SK-N-SH (cell line): ENCODE data around the gene ELAVL2. TPM values are rescaled to one million over a fixed set of nuclear protein-coding genes. Genes with fewer than 3 reads are reported as not detected.

Experiments used
- CTCF ChIA-PET: fragments of 300-600, 350-600 bp; formaldehyde crosslinking; extraction: SDS; loops from one replicate; lab custom pipeline; 2021; lab: Yijun Ruan, JAX
- POLR2A ChIA-PET: fragments of 350-600 bp; sonication (Branson Sonifier 250); formaldehyde crosslinking; extraction: SDS; loops from one replicate; lab custom pipeline; 2020; ENCODE audit warnings: antibody characterized with exemption, inconsistent platforms; lab: Yijun Ruan, JAX
- DNase-seq: peaks from one replicate; pipeline ENCODE4 v3.0.0; 2012
- H2AFZ ChIP-seq: fragments of 200-600 bp; sonication (generic); 2 replicates; pipeline ENCODE4 v1.8.1; 2016; ENCODE audit warnings: antibody characterized with exemption, mild to moderate bottlenecking, low read depth
- H3F3A ChIP-seq: fragments of 200-600 bp; sonication (generic); replicated peaks from 2 replicates; pipeline ENCODE3; 2016; ENCODE audit warnings: antibody characterized with exemption, mild to moderate bottlenecking; ENCODE audit not compliant: insufficient read depth
- H3K27ac ChIP-seq, 2 experiments: fragments of 200-500 bp in 1 of 2; fragments of 200-600 bp in 1 of 2; sonication (Bioruptor generic) in 1 of 2; sonication (generic), shearing (Covaris generic) in 1 of 2; 2 replicates each; pipeline versions ENCODE4 v1.5.1 to v1.6.1; 2014 to 2016; ENCODE audit warnings: low read depth in 2 of 2, inconsistent platforms in 1 of 2, low read length in 1 of 2, mild to moderate bottlenecking in 1 of 2, mixed read lengths in 1 of 2
- H3K27me3 ChIP-seq: fragments of 200-600 bp; sonication (generic), shearing (Covaris generic); 2 replicates; pipeline ENCODE4 v1.6.1; 2016; ENCODE audit warnings: mixed run types; ENCODE audit not compliant: insufficient read depth
- H3K36me3 ChIP-seq, 2 experiments: fragments of 200-500 bp in 1 of 2; fragments of 200-600 bp in 1 of 2; sonication (Bioruptor generic) in 1 of 2; sonication (generic) in 1 of 2; replicated peaks in 1 of 2; 2 replicates each; pipeline versions ENCODE3 to v1.5.1; 2014 to 2016; ENCODE audit warnings: low read length in 1 of 2, mild to moderate bottlenecking in 1 of 2; ENCODE audit not compliant: insufficient read depth in 2 of 2, control insufficient read depth in 1 of 2
- H3K4me1 ChIP-seq, 2 experiments: fragments of 200-500 bp in 1 of 2; fragments of 200-600 bp in 1 of 2; sonication (Bioruptor generic) in 1 of 2; sonication (generic), shearing (Covaris generic) in 1 of 2; 2 replicates each; pipeline versions ENCODE4 v1.5.1 to v1.6.1; 2014 to 2016; ENCODE audit warnings: low read depth in 1 of 2, low read length in 1 of 2, mixed run types in 1 of 2; ENCODE audit not compliant: insufficient read depth in 2 of 2, control insufficient read depth in 1 of 2
- H3K4me2 ChIP-seq: fragments of 200-600 bp; sonication (generic), shearing (Covaris generic); 2 replicates; pipeline ENCODE4 v1.6.1; 2017; ENCODE audit warnings: mixed run types
- H3K4me3 ChIP-seq, 2 experiments: fragments of 200-500 bp in 1 of 2; fragments of 200-600 bp in 1 of 2; sonication (Bioruptor generic) in 1 of 2; sonication (generic), shearing (Covaris generic) in 1 of 2; 2 replicates each; pipeline versions ENCODE4 v1.5.1 to v1.8.1; 2014 to 2016; ENCODE audit warnings: low read depth in 2 of 2, inconsistent platforms in 1 of 2, low read length in 1 of 2, mild to moderate bottlenecking in 1 of 2, mixed read lengths in 1 of 2, moderate library complexity in 1 of 2
- H3K79me2 ChIP-seq: fragments of 200-600 bp; sonication (generic); 2 replicates; pipeline ENCODE4 v1.8.1; 2017; ENCODE audit warnings: mild to moderate bottlenecking; ENCODE audit not compliant: insufficient read depth
- H3K9ac ChIP-seq: fragments of 200-600 bp; sonication (generic); 2 replicates; pipeline ENCODE4 v1.6.1; 2017; ENCODE audit warnings: mixed run types
- H3K9me2 ChIP-seq: fragments of 200-600 bp; sonication (generic); 2 replicates; pipeline ENCODE4 v1.6.1; 2017; ENCODE audit warnings: mixed run types
- H3K9me3 ChIP-seq: fragments of 200-600 bp; sonication (generic); 2 replicates; pipeline ENCODE4 v1.6.1; 2017; ENCODE audit warnings: mixed run types, mild to moderate bottlenecking, moderate library complexity
- H4K20me1 ChIP-seq: fragments of 200-600 bp; sonication (generic); 2 replicates; pipeline ENCODE4 v1.6.1; 2017; ENCODE audit warnings: mild to moderate bottlenecking, mixed run types; ENCODE audit not compliant: insufficient read depth
- FOSL2 ChIP-seq: IDR thresholded peaks from 2 replicates; pipeline ENCODE4 v1.4.0; 2012; ENCODE audit warnings: low read depth, mild to moderate bottlenecking, moderate library complexity, borderline replicate concordance
- GATA2 ChIP-seq: sonication (generic); formaldehyde crosslinking; IDR thresholded peaks from 2 replicates; pipeline ENCODE4 v1.5.0; 2020; ENCODE audit warnings: mild to moderate bottlenecking, missing genetic modification reagents
- RAD21 ChIP-seq: IDR thresholded peaks from 2 replicates; pipeline ENCODE4 v1.6.1; 2012; ENCODE audit warnings: mild to moderate bottlenecking, low read length
- SMC3 ChIP-seq: IDR thresholded peaks from 2 replicates; pipeline ENCODE4 v1.6.1; 2012; ENCODE audit warnings: low read depth, low read length, improper control_type of control experiment
- TCF12 ChIP-seq: IDR thresholded peaks from 2 replicates; pipeline ENCODE4 v1.4.0; 2012
- WGBS: methylation state at CpG from one replicate; pipeline ENCODE4 v1.1.6; 2017; ENCODE audit warnings: low lambda C conversion rate; 5-methylcytosine and 5-hydroxymethylcytosine counted together
- polyA plus RNA-seq, 3 experiments: library from polyadenylated mRNA; depleted of rRNA; stranded (reverse); fragments of >200 nt; gene quantifications; 2 replicates each; pipeline ENCODE4 v1.2.3, GENCODE V29; 2012
- TF ChIP-seq, protein P1 (sequence below): fragments of 150-350 bp; IDR thresholded peaks from 2 replicates; pipeline ENCODE4 v1.6.1; 2017; ENCODE audit warnings: antibody characterized with exemption, low read length, low read depth, borderline replicate concordance
- TF ChIP-seq, protein P2 (sequence below): IDR thresholded peaks from 2 replicates; pipeline ENCODE4; 2012
- TF ChIP-seq, protein P3 (sequence below): IDR thresholded peaks from 2 replicates; pipeline ENCODE4 v1.6.1; 2012; ENCODE audit warnings: mild to moderate bottlenecking, low read depth, low read length, moderate library complexity
- TF ChIP-seq, protein P4 (sequence below): fragments of 200-600 bp; sonication (generic); IDR thresholded peaks from 2 replicates; pipeline ENCODE4 v1.6.1; 2017; ENCODE audit warnings: antibody characterized with exemption, mild to moderate bottlenecking, moderate library complexity

The ELAVL2 gene
- polyA plus RNA-seq, 1 of the 3 experiments (the other 2 are of a cell fraction), result 0.15 TPM

DNA sequence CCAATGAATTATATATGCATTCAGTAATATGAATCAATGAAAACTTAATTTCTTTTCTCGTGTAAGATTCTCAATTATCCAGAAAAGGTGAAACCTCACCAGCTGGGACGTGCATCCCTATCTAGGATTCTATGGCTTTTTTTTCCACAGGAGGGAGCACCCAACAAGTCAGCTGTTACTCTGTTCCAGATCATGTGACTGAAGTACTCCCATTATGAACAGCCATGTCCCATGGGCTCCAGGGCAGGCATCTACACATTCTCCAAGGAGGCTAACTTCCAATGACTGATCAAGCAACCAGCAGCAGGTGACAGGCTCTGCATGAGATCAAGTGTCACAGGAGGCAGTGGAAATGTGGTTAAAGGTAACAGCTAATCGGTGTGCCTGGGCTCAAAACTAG lies 118.8 kb downstream of the ELAVL2 start:
- no peak for DNase-seq
- Histone ChIP-seq H3K36me3 (no peaks in the 10 kb centered on the region), H4K20me1 (no peaks in the 10 kb centered on the region), H3K79me2 (no peaks in the 10 kb centered on the region), H3F3A (no peaks in the 10 kb centered on the region), H3K4me1 (no peaks in the 10 kb centered on the region), H3K4me2 (no peak overlapping the region)
- ChIA-PET CTCF (interaction anchor here (1.3 kb wide), 1 partner anchor 15 kb away, joined by 4 read pairs; no protein-coding TSS in a partner anchor), POLR2A (no interaction called here)
- 23% methylated on average over 3 of the region's 3 CpGs for WGBS
- no peak for TF ChIP-seq RAD21
- no peak for TF ChIP-seq SMC3
- TF ChIP-seq TCF12, result no peak
- TF ChIP-seq FOSL2, result no peak
- TF ChIP-seq, protein P1, sequence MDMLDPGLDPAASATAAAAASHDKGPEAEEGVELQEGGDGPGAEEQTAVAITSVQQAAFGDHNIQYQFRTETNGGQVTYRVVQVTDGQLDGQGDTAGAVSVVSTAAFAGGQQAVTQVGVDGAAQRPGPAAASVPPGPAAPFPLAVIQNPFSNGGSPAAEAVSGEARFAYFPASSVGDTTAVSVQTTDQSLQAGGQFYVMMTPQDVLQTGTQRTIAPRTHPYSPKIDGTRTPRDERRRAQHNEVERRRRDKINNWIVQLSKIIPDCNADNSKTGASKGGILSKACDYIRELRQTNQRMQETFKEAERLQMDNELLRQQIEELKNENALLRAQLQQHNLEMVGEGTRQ, result no peak
- TF ChIP-seq, protein P2, sequence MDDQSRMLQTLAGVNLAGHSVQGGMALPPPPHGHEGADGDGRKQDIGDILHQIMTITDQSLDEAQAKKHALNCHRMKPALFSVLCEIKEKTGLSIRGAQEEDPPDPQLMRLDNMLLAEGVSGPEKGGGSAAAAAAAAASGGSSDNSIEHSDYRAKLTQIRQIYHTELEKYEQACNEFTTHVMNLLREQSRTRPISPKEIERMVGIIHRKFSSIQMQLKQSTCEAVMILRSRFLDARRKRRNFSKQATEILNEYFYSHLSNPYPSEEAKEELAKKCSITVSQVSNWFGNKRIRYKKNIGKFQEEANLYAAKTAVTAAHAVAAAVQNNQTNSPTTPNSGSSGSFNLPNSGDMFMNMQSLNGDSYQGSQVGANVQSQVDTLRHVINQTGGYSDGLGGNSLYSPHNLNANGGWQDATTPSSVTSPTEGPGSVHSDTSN, result no peak
- TF ChIP-seq, protein P3, sequence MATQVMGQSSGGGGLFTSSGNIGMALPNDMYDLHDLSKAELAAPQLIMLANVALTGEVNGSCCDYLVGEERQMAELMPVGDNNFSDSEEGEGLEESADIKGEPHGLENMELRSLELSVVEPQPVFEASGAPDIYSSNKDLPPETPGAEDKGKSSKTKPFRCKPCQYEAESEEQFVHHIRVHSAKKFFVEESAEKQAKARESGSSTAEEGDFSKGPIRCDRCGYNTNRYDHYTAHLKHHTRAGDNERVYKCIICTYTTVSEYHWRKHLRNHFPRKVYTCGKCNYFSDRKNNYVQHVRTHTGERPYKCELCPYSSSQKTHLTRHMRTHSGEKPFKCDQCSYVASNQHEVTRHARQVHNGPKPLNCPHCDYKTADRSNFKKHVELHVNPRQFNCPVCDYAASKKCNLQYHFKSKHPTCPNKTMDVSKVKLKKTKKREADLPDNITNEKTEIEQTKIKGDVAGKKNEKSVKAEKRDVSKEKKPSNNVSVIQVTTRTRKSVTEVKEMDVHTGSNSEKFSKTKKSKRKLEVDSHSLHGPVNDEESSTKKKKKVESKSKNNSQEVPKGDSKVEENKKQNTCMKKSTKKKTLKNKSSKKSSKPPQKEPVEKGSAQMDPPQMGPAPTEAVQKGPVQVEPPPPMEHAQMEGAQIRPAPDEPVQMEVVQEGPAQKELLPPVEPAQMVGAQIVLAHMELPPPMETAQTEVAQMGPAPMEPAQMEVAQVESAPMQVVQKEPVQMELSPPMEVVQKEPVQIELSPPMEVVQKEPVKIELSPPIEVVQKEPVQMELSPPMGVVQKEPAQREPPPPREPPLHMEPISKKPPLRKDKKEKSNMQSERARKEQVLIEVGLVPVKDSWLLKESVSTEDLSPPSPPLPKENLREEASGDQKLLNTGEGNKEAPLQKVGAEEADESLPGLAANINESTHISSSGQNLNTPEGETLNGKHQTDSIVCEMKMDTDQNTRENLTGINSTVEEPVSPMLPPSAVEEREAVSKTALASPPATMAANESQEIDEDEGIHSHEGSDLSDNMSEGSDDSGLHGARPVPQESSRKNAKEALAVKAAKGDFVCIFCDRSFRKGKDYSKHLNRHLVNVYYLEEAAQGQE, result no peak
- TF ChIP-seq, protein P4, sequence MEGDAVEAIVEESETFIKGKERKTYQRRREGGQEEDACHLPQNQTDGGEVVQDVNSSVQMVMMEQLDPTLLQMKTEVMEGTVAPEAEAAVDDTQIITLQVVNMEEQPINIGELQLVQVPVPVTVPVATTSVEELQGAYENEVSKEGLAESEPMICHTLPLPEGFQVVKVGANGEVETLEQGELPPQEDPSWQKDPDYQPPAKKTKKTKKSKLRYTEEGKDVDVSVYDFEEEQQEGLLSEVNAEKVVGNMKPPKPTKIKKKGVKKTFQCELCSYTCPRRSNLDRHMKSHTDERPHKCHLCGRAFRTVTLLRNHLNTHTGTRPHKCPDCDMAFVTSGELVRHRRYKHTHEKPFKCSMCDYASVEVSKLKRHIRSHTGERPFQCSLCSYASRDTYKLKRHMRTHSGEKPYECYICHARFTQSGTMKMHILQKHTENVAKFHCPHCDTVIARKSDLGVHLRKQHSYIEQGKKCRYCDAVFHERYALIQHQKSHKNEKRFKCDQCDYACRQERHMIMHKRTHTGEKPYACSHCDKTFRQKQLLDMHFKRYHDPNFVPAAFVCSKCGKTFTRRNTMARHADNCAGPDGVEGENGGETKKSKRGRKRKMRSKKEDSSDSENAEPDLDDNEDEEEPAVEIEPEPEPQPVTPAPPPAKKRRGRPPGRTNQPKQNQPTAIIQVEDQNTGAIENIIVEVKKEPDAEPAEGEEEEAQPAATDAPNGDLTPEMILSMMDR, result no peak
- TF ChIP-seq GATA2 (CRISPR knock-in tag), result no peak
- TF ChIP-seq, all 33 proteins: peak for 0
- H3K4me3 ChIP-seq, result no peak overlapping the region
- no peak overlapping the region for H3K27ac ChIP-seq
- H3K9me2 ChIP-seq, result no peaks in the 10 kb centered on the region
- H3K9me3 ChIP-seq, result no peaks in the 10 kb centered on the region
- H3K9ac ChIP-seq, result no peak overlapping the region
- no peaks in the 10 kb centered on the region for H3K27me3 ChIP-seq
- H2AFZ ChIP-seq, result no peak overlapping the region
